GM23338 (cell line): Measurements from ENCODE around the gene AKR1C4.

Source experiments
- CREB1 ChIP-seq: fragments of 250-450 bp; sonication (Bioruptor Pico); IDR thresholded peaks from 2 replicates; pipeline ENCODE4 v1.5.0; 2020; ENCODE audit warnings: low read depth, mild to moderate bottlenecking, moderate library complexity
- CTCF ChIP-seq, 2 experiments: fragments of 200-600 bp in 1 of 2; sonication (generic) in 1 of 2; conservative IDR thresholded peaks; 2 replicates each; pipeline versions ENCODE4 v1.5.1 to v1.6.1; 2016 to 2017; ENCODE audit warnings: antibody characterized with exemption in 2 of 2, low read depth in 2 of 2, mild to moderate bottlenecking in 2 of 2, moderate library complexity in 1 of 2
- EZH2 ChIP-seq: fragments of 200-600 bp; sonication (generic); IDR thresholded peaks from one replicate; pipeline ENCODE4 v1.8.0; 2017; ENCODE audit warnings: antibody characterized with exemption, mild to moderate bottlenecking, low read depth; ENCODE audit not compliant: unreplicated experiment
- EZH2phosphoT487 ChIP-seq: fragments of 200-600 bp; sonication (generic); IDR thresholded peaks from one replicate; pipeline ENCODE4 v1.8.1; 2018; ENCODE audit warnings: antibody characterized with exemption; ENCODE audit not compliant: unreplicated experiment
- POLR2AphosphoS5 ChIP-seq: IDR thresholded peaks from 2 replicates; pipeline ENCODE4 v1.6.1; 2016; ENCODE audit warnings: antibody characterized with exemption, low read depth
- ZNF114 ChIP-seq: fragments of 250-450 bp; sonication (Bioruptor Pico); IDR thresholded peaks from 2 replicates; pipeline ENCODE4 v1.5.0; 2020; ENCODE audit warnings: mild to moderate bottlenecking, moderate library complexity
- TF ChIP-seq, protein P1 (sequence below): IDR thresholded peaks from one replicate; pipeline ENCODE4 v1.6.1; 2018; ENCODE audit warnings: antibody characterized with exemption; ENCODE audit not compliant: unreplicated experiment

GRCh38 chr10:5229019-5229418, 32.4 kb downstream of the AKR1C4 start:
- TF ChIP-seq CTCF (conservative IDR thresholded peaks at IDR 0.05; ENCODE audit: low read depth in 2 of 2) (no peak), CREB1 (CRISPR knock-in tag) (no peak), EZH2 (no peak), POLR2AphosphoS5 (no peak), ZNF114 (no peak), EZH2phosphoT487 (no peak)
- TF ChIP-seq, protein P1, sequence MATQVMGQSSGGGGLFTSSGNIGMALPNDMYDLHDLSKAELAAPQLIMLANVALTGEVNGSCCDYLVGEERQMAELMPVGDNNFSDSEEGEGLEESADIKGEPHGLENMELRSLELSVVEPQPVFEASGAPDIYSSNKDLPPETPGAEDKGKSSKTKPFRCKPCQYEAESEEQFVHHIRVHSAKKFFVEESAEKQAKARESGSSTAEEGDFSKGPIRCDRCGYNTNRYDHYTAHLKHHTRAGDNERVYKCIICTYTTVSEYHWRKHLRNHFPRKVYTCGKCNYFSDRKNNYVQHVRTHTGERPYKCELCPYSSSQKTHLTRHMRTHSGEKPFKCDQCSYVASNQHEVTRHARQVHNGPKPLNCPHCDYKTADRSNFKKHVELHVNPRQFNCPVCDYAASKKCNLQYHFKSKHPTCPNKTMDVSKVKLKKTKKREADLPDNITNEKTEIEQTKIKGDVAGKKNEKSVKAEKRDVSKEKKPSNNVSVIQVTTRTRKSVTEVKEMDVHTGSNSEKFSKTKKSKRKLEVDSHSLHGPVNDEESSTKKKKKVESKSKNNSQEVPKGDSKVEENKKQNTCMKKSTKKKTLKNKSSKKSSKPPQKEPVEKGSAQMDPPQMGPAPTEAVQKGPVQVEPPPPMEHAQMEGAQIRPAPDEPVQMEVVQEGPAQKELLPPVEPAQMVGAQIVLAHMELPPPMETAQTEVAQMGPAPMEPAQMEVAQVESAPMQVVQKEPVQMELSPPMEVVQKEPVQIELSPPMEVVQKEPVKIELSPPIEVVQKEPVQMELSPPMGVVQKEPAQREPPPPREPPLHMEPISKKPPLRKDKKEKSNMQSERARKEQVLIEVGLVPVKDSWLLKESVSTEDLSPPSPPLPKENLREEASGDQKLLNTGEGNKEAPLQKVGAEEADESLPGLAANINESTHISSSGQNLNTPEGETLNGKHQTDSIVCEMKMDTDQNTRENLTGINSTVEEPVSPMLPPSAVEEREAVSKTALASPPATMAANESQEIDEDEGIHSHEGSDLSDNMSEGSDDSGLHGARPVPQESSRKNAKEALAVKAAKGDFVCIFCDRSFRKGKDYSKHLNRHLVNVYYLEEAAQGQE: no peak
